ENCODE results near the gene CPVL.

The CPVL gene

DNA sequence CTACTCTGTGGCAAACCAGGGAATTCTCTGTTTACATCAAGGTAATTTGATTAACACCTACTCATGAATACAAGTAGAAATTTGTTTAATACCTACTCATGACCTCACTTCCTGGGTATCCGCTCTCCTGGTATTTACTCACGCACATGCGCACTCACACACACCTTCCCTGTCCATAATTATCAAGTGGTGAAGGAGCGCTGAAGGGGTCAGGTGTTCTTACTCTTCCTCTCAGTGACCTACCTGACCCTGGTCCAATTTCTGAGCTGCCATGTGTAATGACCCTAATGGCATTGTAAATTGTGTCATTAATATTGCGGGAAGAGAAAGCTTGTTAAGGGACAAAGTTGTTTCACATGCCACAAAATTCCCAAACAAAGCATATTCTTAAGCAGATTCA, 146.9 kb downstream of the CPVL start:
- Histone ChIP-seq H3K27me3 (ENCODE audit: insufficient read depth, low read length) (no peaks in the 10 kb centered on the region), H3K4me3 (ENCODE audit: low read length) (no peak overlapping the region), H3K9ac (ENCODE audit: low read depth, low read length) (no peak overlapping the region), H3K36me3 (ENCODE audit: insufficient read depth, low read length) (no peaks in the 10 kb centered on the region), H3K27ac (ENCODE audit: low read depth, low read length) (no peak overlapping the region), H3K9me3 (ENCODE audit: insufficient read depth, low read depth, low read length) (no peaks in the 10 kb centered on the region), H3K4me1 (ENCODE audit: insufficient read depth, low read length) (peaks cover 8% of the 10 kb centered on the region; the same call in 1 of the 2 replicates)
- WGBS = 96% methylated on average over 4 of the region's 5 CpGs

GRCh38 chr7:28998105-28998504, 148.2 kb downstream of the CPVL start:
- Histone ChIP-seq H3K27ac (ENCODE audit: low read depth, low read length) (no peak overlapping the region), H3K4me3 (ENCODE audit: low read length) (no peak overlapping the region), H3K36me3 (ENCODE audit: insufficient read depth, low read length) (no peaks in the 10 kb centered on the region), H3K9me3 (ENCODE audit: insufficient read depth, low read depth, low read length) (no peaks in the 10 kb centered on the region), H3K9ac (ENCODE audit: low read depth, low read length) (no peak overlapping the region), H3K27me3 (ENCODE audit: insufficient read depth, low read length) (no peaks in the 10 kb centered on the region), H3K4me1 (ENCODE audit: insufficient read depth, low read length) (peaks cover 8% of the 10 kb centered on the region; the same call in 1 of the 2 replicates)
- WGBS = 83% methylated on average over 4 of the region's 4 CpGs

DNA sequence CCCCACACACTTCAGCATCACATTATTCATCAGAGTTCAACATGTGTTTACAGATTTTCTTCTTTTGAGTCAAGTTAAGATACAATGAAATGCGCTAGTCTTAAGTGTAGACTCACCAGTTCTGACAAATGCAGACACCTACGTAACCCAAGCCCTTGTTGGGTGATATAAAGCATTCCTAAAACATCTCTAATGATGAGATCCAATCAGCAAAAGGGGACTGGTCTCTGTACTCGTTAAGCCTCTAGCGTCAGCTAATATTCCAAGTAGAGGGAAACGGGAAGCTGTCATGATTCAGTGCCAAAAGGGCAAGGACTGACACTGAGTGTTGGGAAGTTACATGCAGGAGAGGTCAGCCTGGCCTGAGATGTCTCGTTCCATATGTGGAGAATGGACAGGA, 149.5 kb downstream of the CPVL start:
- Histone ChIP-seq H3K27ac (ENCODE audit: low read depth, low read length) (no peak overlapping the region), H3K9ac (ENCODE audit: low read depth, low read length) (no peak overlapping the region), H3K4me3 (ENCODE audit: low read length) (no peak overlapping the region), H3K36me3 (ENCODE audit: insufficient read depth, low read length) (no peaks in the 10 kb centered on the region), H3K27me3 (ENCODE audit: insufficient read depth, low read length) (no peaks in the 10 kb centered on the region), H3K9me3 (ENCODE audit: insufficient read depth, low read depth, low read length) (no peaks in the 10 kb centered on the region), H3K4me1 (ENCODE audit: insufficient read depth, low read length) (peaks cover 6% of the 10 kb centered on the region; the same call in 1 of the 2 replicates)
- 94% methylated on average over 6 of the region's 6 CpGs for WGBS

DNA sequence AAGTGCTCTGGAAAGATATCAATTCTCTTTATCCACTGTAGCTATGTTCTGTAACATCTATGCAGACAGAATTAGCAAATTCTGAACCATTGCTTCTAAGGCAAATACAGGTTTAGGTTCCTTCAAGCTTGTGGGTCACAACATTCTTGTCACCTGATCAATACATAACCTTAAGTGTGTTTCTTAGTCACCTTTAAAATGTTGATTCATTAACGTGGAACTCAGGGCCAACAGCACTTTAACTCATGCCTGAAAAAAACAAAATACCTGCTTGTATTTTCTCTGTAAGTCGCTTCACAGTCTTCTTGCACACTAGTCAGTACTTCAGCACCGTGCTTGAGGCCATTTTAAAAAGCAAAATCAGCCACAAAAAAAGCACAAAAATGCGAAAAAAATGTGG, 153.0 kb downstream of the CPVL start:
- Histone ChIP-seq H3K4me1 (ENCODE audit: insufficient read depth, low read length) (peaks cover 5% of the 10 kb centered on the region; the same call in 1 of the 2 replicates), H3K9ac (ENCODE audit: low read depth, low read length) (no peak overlapping the region), H3K4me3 (ENCODE audit: low read length) (no peak overlapping the region), H3K36me3 (ENCODE audit: insufficient read depth, low read length) (no peaks in the 10 kb centered on the region), H3K9me3 (ENCODE audit: insufficient read depth, low read depth, low read length) (no peaks in the 10 kb centered on the region), H3K27ac (ENCODE audit: low read depth, low read length) (no peak overlapping the region), H3K27me3 (ENCODE audit: insufficient read depth, low read length) (no peaks in the 10 kb centered on the region)
- WGBS = 92% methylated on average over 4 of the region's 4 CpGs

DNA sequence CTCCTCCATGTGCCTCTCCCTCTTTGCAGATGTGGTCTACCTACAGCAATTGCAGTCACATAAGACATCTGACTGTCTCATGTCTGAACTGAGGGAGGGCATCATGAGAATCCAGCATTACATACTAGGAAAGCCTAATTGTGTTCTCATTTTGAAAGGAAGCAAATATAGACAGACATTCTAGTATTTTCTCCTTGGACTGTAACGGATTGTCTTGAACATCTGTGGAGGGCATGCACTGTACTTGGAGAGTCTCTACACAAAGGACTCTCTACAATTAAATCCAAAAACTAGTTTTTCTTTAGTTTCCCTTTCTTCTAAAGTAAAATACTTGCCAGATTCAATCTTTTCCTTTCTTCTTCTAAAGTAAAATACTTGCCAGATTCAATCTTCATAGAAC, 153.5 kb downstream of the CPVL start:
- Histone ChIP-seq H3K36me3 (ENCODE audit: insufficient read depth, low read length) (no peaks in the 10 kb centered on the region), H3K9ac (ENCODE audit: low read depth, low read length) (no peak overlapping the region), H3K4me3 (ENCODE audit: low read length) (no peak overlapping the region), H3K9me3 (ENCODE audit: insufficient read depth, low read depth, low read length) (no peaks in the 10 kb centered on the region), H3K4me1 (ENCODE audit: insufficient read depth, low read length) (peaks cover 2% of the 10 kb centered on the region; the same call in 1 of the 2 replicates), H3K27ac (ENCODE audit: low read depth, low read length) (no peak overlapping the region), H3K27me3 (ENCODE audit: insufficient read depth, low read length) (no peaks in the 10 kb centered on the region)
- WGBS = 100% methylated on average over 1 of the region's 1 CpG

DNA sequence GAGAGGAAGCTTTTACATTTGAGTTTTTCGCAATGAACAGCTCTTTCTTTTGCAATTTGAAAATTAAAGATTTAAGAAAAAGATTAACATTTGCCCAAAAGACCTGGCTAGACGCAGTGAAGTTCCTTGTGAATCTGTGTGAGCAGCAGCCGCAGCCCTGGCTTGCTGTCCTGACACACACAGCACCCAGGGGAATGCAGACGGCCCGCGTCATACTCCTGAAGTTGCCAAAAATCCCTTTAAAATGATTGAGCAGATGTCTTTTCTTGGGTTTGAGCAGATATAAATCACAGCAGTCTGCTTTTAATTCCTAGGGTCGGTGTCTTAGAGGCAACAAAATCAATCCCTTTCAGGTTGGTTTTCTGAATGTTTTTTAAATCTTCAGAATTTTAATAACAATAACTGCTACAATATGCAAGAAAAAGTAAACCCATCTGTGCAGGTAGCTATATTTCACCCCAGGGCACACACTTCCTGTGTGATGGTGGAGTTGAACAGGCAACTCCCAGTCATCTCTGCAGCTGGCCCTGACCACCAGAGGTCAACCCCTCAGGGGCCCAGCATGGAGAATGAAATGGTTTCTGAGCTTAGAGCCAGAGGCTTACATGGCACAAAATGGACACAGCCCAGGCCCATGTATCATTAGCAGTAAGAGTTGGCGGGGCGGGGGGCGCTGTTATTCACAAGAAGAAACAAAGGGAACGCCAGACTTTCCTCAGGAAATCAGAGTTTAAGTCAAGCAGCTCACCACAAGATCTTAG, 156.0 kb downstream of the CPVL start:
- Histone ChIP-seq H3K9me3 (ENCODE audit: insufficient read depth, low read depth, low read length) (no peaks in the 10 kb centered on the region), H3K27ac (ENCODE audit: low read depth, low read length) (no peak overlapping the region), H3K4me1 (ENCODE audit: insufficient read depth, low read length) (peaks cover 3% of the 10 kb centered on the region; the same call in 1 of the 2 replicates), H3K27me3 (ENCODE audit: insufficient read depth, low read length) (no peaks in the 10 kb centered on the region), H3K36me3 (ENCODE audit: insufficient read depth, low read length) (no peaks in the 10 kb centered on the region), H3K4me3 (ENCODE audit: low read length) (no peak overlapping the region), H3K9ac (ENCODE audit: low read depth, low read length) (no peak overlapping the region)
- 93% methylated on average over 11 of the region's 11 CpGs for WGBS

- H3K36me3 ChIP-seq (ENCODE audit: insufficient read depth, low read length) = no peaks in the 10 kb centered on the region
- WGBS = 95% methylated on average over 5 of the region's 6 CpGs
- H3K4me1 ChIP-seq (ENCODE audit: insufficient read depth, low read length) = peaks cover 13% of the 10 kb centered on the region
- H3K9me3 ChIP-seq (ENCODE audit: insufficient read depth, low read depth, low read length) = no peaks in the 10 kb centered on the region
- H3K27me3 ChIP-seq (ENCODE audit: insufficient read depth, low read length) = no peaks in the 10 kb centered on the region
- H3K9ac ChIP-seq (ENCODE audit: low read depth, low read length) = no peak overlapping the region
- no peak overlapping the region for H3K27ac ChIP-seq (ENCODE audit: low read depth, low read length)
- H3K4me3 ChIP-seq (ENCODE audit: low read length) = no peak overlapping the region
Observed at GRCh38 chr7:28989211-28989980, 156.9 kb downstream of the CPVL start.

DNA sequence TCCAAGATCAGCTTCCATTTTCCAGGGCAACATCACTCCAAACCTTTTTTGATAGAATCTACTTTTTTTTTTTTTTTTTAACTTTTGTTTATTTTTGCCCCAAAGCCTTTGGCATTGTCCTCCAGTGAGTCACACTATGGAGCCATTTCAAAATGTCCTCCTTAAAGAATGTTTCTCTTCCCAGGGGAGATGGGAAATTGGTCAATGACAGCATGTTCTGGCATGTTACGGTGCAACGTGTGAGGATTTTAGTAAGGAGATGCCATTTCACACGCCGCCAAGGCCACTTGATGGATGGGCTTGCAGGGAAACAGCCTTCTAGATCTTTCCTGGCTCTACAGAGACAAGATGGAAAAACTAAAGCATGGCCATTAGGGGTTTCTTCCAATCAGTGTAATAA, 157.5 kb downstream of the CPVL start:
- Histone ChIP-seq H3K27ac (ENCODE audit: low read depth, low read length) (no peak overlapping the region), H3K4me1 (ENCODE audit: insufficient read depth, low read length) (peaks cover 19% of the 10 kb centered on the region), H3K4me3 (ENCODE audit: low read length) (no peak overlapping the region), H3K9me3 (ENCODE audit: insufficient read depth, low read depth, low read length) (no peaks in the 10 kb centered on the region), H3K9ac (ENCODE audit: low read depth, low read length) (no peak overlapping the region), H3K36me3 (ENCODE audit: insufficient read depth, low read length) (no peaks in the 10 kb centered on the region), H3K27me3 (ENCODE audit: insufficient read depth, low read length) (no peaks in the 10 kb centered on the region)
- 94% methylated on average over 4 of the region's 4 CpGs for WGBS

- Histone ChIP-seq H3K4me3 (ENCODE audit: low read length) (no peak overlapping the region), H3K9me3 (ENCODE audit: insufficient read depth, low read depth, low read length) (no peaks in the 10 kb centered on the region), H3K27ac (ENCODE audit: low read depth, low read length) (no peak overlapping the region), H3K36me3 (ENCODE audit: insufficient read depth, low read length) (no peaks in the 10 kb centered on the region), H3K9ac (ENCODE audit: low read depth, low read length) (no peak overlapping the region), H3K4me1 (ENCODE audit: insufficient read depth, low read length) (peaks cover 19% of the 10 kb centered on the region), H3K27me3 (ENCODE audit: insufficient read depth, low read length) (no peaks in the 10 kb centered on the region)
- WGBS = 97% methylated on average over 5 of the region's 5 CpGs
Observed at GRCh38 chr7:28988091-28988490, 158.2 kb downstream of the CPVL start.

DNA sequence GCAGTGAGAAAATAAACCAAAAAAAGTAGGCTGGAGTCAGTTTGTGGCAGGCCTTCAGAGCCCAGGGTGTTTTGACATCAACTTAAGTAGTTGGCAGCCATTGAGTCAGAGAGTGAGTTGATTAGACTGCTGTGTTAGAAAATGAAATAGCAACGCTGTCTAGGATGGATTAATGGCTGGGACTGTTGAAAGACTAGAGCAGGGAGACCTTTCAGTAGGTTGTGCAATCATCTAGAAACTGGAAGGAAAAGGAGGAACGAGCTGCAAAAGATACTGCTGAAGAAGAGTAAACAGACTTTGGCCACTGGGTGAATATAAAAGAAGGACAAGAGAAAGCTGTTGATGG, 159.6 kb downstream of the CPVL start:
- no peak overlapping the region for H3K9ac ChIP-seq (ENCODE audit: low read depth, low read length)
- no peaks in the 10 kb centered on the region for H3K36me3 ChIP-seq (ENCODE audit: insufficient read depth, low read length)
- H3K4me1 ChIP-seq (ENCODE audit: insufficient read depth, low read length) = peaks cover 19% of the 10 kb centered on the region
- 88% methylated on average over 2 of the region's 2 CpGs for WGBS
- no peaks in the 10 kb centered on the region for H3K27me3 ChIP-seq (ENCODE audit: insufficient read depth, low read length)
- H3K4me3 ChIP-seq (ENCODE audit: low read length) = no peak overlapping the region
- no peaks in the 10 kb centered on the region for H3K9me3 ChIP-seq (ENCODE audit: insufficient read depth, low read depth, low read length)
- H3K27ac ChIP-seq (ENCODE audit: low read depth, low read length) = no peak overlapping the region

- WGBS = 91% methylated on average over 11 of the region's 11 CpGs
- no peak overlapping the region for H3K27ac ChIP-seq (ENCODE audit: low read depth, low read length)
- no peak overlapping the region for H3K9ac ChIP-seq (ENCODE audit: low read depth, low read length)
- H3K4me1 ChIP-seq (ENCODE audit: insufficient read depth, low read length) = peaks cover 23% of the 10 kb centered on the region
- no peak overlapping the region for H3K4me3 ChIP-seq (ENCODE audit: low read length)
- no peaks in the 10 kb centered on the region for H3K36me3 ChIP-seq (ENCODE audit: insufficient read depth, low read length)
- no peaks in the 10 kb centered on the region for H3K9me3 ChIP-seq (ENCODE audit: insufficient read depth, low read depth, low read length)
- no peaks in the 10 kb centered on the region for H3K27me3 ChIP-seq (ENCODE audit: insufficient read depth, low read length)
Observed at GRCh38 chr7:28986028-28986764, 160.1 kb downstream of the CPVL start.

Data from HUES64 (cell line).